TTC549 (cell line): ENCODE measurements around the gene NAV3.
A peak's percentile ranks its signal among the peaks of the same experiment; 100 is the strongest.

Experiments
- FAIRE-seq: peaks from 2 replicates; lab custom pipeline; 2012; peaks lifted over from hg19 to GRCh38; lab: Jason Lieb, UNC

The NAV3 gene

GRCh38 chr12:78120306-78120705 is 289.6 kb downstream of the NAV3 start:
- FAIRE-seq: no peak

GRCh38 chr12:78120866-78121560 is 290.3 kb downstream of the NAV3 start:
- no peak for FAIRE-seq

- FAIRE-seq: no peak
Measured at GRCh38 chr12:78121969-78122610, 291.4 kb downstream of the NAV3 start.

- FAIRE-seq: no peak
Measured at GRCh38 chr12:78128211-78128610, 297.5 kb downstream of the NAV3 start.

- FAIRE-seq: no peak
Measured at GRCh38 chr12:78143717-78144116, 313.0 kb downstream of the NAV3 start.

- no peak for FAIRE-seq
Measured at GRCh38 chr12:78145398-78145797, 314.7 kb downstream of the NAV3 start.

GRCh38 chr12:78146365-78146772 is 315.7 kb downstream of the NAV3 start:
- peak; percentile 57 for FAIRE-seq

GRCh38 chr12:78149459-78149858 is 318.8 kb downstream of the NAV3 start:
- FAIRE-seq: no peak

- FAIRE-seq: no peak
Measured at GRCh38 chr12:78155546-78155945, 324.9 kb downstream of the NAV3 start.

GRCh38 chr12:78156751-78157150 is 326.1 kb downstream of the NAV3 start:
- FAIRE-seq: no peak

GRCh38 chr12:78157199-78157598 is 326.5 kb downstream of the NAV3 start:
- FAIRE-seq: no peak

- FAIRE-seq: no peak
Measured at GRCh38 chr12:78164154-78164553, 333.5 kb downstream of the NAV3 start.

- FAIRE-seq: no peak
Measured at GRCh38 chr12:78167510-78167909, 336.8 kb downstream of the NAV3 start.

- no peak for FAIRE-seq
Measured at GRCh38 chr12:78171061-78171460, 340.4 kb downstream of the NAV3 start.

GRCh38 chr12:78176643-78177042 is 345.9 kb downstream of the NAV3 start:
- FAIRE-seq: no peak

GRCh38 chr12:78177298-78177697 is 346.6 kb downstream of the NAV3 start:
- no peak for FAIRE-seq

GRCh38 chr12:78179346-78179745 is 348.7 kb downstream of the NAV3 start:
- FAIRE-seq: no peak

GRCh38 chr12:78181544-78182162 is 351.0 kb downstream of the NAV3 start:
- no peak for FAIRE-seq

- no peak for FAIRE-seq
Measured at GRCh38 chr12:78183824-78184223, 353.1 kb downstream of the NAV3 start.

- FAIRE-seq: no peak
Measured at GRCh38 chr12:78185109-78185508, 354.4 kb downstream of the NAV3 start.

- FAIRE-seq: no peak
Measured at GRCh38 chr12:78185651-78186050, 355.0 kb downstream of the NAV3 start.

- FAIRE-seq: no peak
Measured at GRCh38 chr12:78186670-78187069, 356.0 kb downstream of the NAV3 start.

GRCh38 chr12:78187741-78188140 is 357.0 kb downstream of the NAV3 start:
- no peak for FAIRE-seq

GRCh38 chr12:78189656-78190055 is 359.0 kb downstream of the NAV3 start:
- FAIRE-seq: no peak
